Ascending aorta (tissue), 2 donors: ENCODE measurements around the gene CNPY3. TPM values are rescaled to one million over a fixed set of nuclear protein-coding genes. Genes with fewer than 3 reads are reported as not detected.

Source experiments
- DNase-seq, 2 donors: peaks; one replicate each; pipeline ENCODE4 v3.0.0-alpha.2; 2019; ENCODE audit warnings: low spot score in 2 of 2
- H3K27ac ChIP-seq, 2 donors: fragments of 200-600 bp; sonication (generic); one replicate each; pipeline ENCODE4 v1.5.1; 2016 to 2017; ENCODE audit warnings: mild to moderate bottlenecking in 1 of 2
- H3K27me3 ChIP-seq: fragments of 200-600 bp; sonication (generic); one replicate; pipeline ENCODE4 v1.5.1; 2017
- H3K36me3 ChIP-seq, 2 donors: fragments of 200-600 bp; sonication (generic); one replicate each; pipeline ENCODE4 v1.5.1; 2016
- H3K4me1 ChIP-seq, 2 donors: fragments of 200-600 bp; sonication (generic); one replicate each; pipeline ENCODE4 v1.5.1; 2016 to 2017; ENCODE audit warnings: mild to moderate bottlenecking in 1 of 2
- H3K4me3 ChIP-seq, 2 donors: fragments of 200-600 bp; sonication (generic); one replicate each; pipeline ENCODE4 v1.5.1; 2016 to 2017; ENCODE audit warnings: mild to moderate bottlenecking in 1 of 2
- H3K9me3 ChIP-seq, 2 donors: fragments of 200-600 bp; sonication (generic); one replicate each; pipeline ENCODE4 v1.5.1; 2016
- CTCF ChIP-seq, 3 experiments: fragments of 200-600 bp in 2 of 3; fragments of 450-650 bp in 1 of 3; sonication (generic) in 2 of 3; IDR thresholded peaks; one replicate each; pipeline ENCODE4 v1.5.1; 2016 to 2019; ENCODE audit warnings: antibody characterized with exemption in 3 of 3, mild to moderate bottlenecking in 1 of 3, moderate library complexity in 1 of 3
- intact Hi-C: fragments of 100-400 bp; cut with DNase I; formaldehyde crosslinking; loops from one replicate; pipeline ENCODE4 v1.15.1; 2023
- total RNA-seq: library from RNA; depleted of rRNA; stranded (reverse); fragments of >200 nt; gene quantifications from one replicate; pipeline ENCODE4 v1.1.0, GENCODE V29; 2016

The CNPY3 gene
- total RNA-seq, 1 donor from 2014 or later, result 49.6 TPM

DNA sequence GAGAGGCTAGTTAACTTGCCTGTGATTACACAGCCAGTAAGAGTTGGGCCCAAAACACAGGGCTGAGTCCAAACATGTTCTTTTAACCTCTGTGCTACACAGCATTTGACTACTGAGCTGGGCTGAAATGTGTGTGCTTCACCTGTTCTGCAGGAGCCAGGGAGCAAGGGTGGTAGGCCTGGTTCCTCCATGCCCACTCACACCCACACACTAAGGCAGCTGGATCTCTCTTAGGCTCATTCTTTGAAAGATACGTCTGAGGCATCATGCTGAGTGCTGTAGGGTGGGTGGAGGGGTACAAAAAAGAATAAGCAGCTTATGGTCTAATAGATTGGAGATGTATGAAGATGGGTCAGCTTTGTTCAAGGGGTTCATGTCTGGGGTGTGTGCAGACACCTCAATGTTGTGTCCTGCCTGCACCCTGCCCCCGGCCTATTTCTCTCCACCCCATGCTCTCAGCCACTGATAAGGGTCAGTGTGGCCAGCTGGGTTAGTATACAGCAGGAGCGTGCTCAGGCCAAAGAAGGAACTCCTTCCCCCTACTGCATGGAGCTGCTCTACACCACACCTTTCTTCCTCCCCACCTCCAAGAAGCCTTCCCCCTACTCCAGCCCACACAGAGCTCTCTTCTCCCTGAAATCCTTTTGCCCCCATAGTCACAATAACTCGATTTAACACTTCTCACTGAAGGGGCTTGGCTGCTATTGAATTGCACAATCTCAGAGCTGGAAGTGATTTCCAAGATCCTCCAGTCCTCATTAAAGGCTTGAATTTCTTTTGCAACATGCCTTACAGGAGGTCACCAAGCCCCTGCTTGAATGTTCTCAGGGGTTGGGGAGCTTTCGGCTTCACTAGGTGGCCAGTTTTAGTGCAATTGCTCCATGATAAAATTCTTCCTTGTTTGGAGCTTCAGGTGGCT is 58.5 kb downstream of the CNPY3 start:
- TF ChIP-seq CTCF (IDR thresholded peaks at IDR 0.05), result no peak

GRCh38 chr6:42988486-42989020 is 59.3 kb downstream of the CNPY3 start:
- Histone ChIP-seq H3K4me1 (peaks cover 18 to 36% of the 10 kb centered on the region in 2 donors), H3K9me3 (no peaks in the 10 kb centered on the region), H3K4me3 (no peak overlapping the region), H3K27ac (no peak overlapping the region), H3K27me3 (no peaks in the 10 kb centered on the region), H3K36me3 (peaks cover 7 to 9% of the 10 kb centered on the region in 2 donors)
- no peak for DNase-seq
- intact Hi-C loops, result no loop called here
- TF ChIP-seq CTCF (IDR thresholded peaks at IDR 0.05), result no peak

More for the DNA sequence above, 58.5 kb downstream of the CNPY3 start:
- Histone ChIP-seq H3K4me3 (no peak overlapping the region), H3K27ac (no peak overlapping the region), H3K9me3 (no peaks in the 10 kb centered on the region), H3K4me1 (peaks cover 18 to 40% of the 10 kb centered on the region in 2 donors), H3K36me3 (peaks cover 7 to 9% of the 10 kb centered on the region in 2 donors), H3K27me3 (no peaks in the 10 kb centered on the region)
- DNase-seq, result no peak
- intact Hi-C loops, result no loop called here

Other genes with a start within 250 kb of the CNPY3 start
- gene PRPH2, start 206.9 kb upstream of the CNPY3 start, total RNA-seq, result 0.11 TPM
- gene TBCC, start 183.4 kb upstream of the CNPY3 start, total RNA-seq, result 50.8 TPM
- gene BICRAL, start 147.4 kb upstream of the CNPY3 start, total RNA-seq, result 9.7 TPM
- 34.8 TPM for gene RPL7L1, start 49.9 kb upstream of the CNPY3 start, total RNA-seq
- not detected for gene PTCRA, start 13.4 kb upstream of the CNPY3 start, total RNA-seq
- gene GNMT, start 31.3 kb downstream of the CNPY3 start, total RNA-seq, result not detected
- gene PEX6, start 49.7 kb downstream of the CNPY3 start, total RNA-seq, result 8.9 TPM
- gene PPP2R5D, start 55.1 kb downstream of the CNPY3 start, total RNA-seq, result 27.7 TPM
- 61.1 TPM for gene MEA1, start 84.5 kb downstream of the CNPY3 start, total RNA-seq
- 64.0 TPM for gene KLHDC3, start 84.8 kb downstream of the CNPY3 start, total RNA-seq
- gene RRP36, start 92.1 kb downstream of the CNPY3 start, total RNA-seq, result 20.6 TPM
- 26.7 TPM for gene CUL7, start 124.4 kb downstream of the CNPY3 start, total RNA-seq
- 42.3 TPM for gene MRPL2, start 130.0 kb downstream of the CNPY3 start, total RNA-seq
- gene KLC4, start 130.2 kb downstream of the CNPY3 start, total RNA-seq, result 17.8 TPM
- gene PTK7, start 146.8 kb downstream of the CNPY3 start, total RNA-seq, result 34.9 TPM
- gene SRF, start 241.8 kb downstream of the CNPY3 start, total RNA-seq, result 71.2 TPM